IPS-NIHi11 (cell line): ENCODE measurements around the gene ELOVL6.
A peak's percentile ranks its signal among the peaks of the same experiment; 100 is the strongest.
"Not testable (repeated sequence)": the region's sequence is repeated elsewhere in the genome, so short reads cannot be mapped to it uniquely, and the experiment has no call there.

ENCODE experiments used
- DNase-seq: peaks from one replicate; pipeline ENCODE4 v3.0.0; 2012; ENCODE audit warnings: mixed read lengths, low spot score

ELOVL6 gene

DNA sequence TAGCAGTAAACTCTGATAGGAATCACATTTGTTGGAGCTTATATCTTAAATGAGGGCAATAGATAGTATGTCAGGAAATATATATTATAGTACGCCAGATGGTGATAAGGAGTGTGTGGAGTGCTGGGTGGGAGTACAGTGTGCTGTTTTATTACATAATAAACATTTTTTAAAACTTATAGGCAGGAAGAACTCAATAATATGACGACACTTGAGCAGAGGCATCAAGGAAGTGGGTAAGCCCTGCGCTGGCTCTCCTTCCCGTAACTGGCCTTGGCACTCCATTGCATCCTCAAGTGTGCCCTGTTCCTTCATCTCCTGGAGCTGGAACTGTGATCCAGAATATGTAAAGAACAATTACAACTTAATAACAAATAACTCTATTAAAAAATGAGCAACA lies 123.8 kb downstream of the ELOVL6 start:
- no peak for DNase-seq

DNA sequence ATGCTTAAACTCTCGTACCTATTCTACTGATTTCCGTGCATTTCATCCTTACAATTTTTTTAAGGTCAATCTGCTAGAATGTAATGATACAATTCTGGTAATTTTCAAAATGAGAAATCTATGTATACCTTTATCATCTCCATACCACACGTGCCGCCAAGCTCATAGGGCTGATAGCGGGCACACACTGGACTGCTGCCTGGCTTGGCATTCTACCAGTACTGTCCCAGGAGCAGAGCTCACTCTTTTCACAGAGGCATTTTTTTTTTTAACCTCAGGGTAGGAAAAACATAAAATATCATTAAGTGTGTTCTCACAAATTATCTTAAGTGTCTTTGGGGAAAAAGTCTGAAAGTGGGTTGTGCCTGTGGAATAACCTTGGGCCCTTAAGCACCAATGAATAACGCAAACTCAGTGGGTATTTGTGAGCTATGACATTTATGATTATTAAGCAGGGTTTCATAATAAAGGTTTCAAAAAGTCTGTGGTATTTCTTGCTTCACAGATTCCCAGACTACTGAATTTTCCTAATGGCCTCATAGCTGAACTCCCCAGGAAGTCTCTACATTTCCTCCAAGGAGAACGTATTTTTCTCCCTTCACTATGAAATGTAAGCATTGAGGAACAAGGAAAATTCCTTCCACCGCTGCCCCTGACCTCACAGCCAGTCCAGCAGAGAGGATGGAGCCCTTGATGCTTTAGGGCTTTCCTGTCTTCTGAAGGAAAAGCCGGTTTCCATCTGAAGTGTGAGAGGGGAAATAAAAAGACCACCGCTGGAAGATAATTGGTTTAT lies 125.2 kb downstream of the ELOVL6 start:
- no peak for DNase-seq

DNA sequence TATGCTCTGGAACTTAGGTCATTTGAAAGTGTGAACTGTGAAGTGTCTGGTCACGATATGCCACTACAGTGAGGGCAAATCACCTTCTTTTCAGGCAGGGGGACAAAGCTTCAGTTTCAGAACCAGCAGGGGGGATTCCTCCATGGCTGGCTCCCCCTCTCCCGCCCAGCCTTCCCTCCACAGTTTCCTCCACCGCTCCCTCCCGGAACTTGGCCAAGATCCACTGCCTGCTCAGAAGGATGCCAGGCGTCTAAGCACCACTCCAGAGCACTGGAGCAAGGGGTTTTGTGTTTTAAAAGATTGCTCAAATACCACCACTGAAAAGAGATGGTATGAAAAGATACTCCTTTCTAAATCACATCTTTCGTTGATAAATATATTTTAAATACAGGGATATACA lies 126.9 kb downstream of the ELOVL6 start:
- peak; percentile 47 for DNase-seq

DNA sequence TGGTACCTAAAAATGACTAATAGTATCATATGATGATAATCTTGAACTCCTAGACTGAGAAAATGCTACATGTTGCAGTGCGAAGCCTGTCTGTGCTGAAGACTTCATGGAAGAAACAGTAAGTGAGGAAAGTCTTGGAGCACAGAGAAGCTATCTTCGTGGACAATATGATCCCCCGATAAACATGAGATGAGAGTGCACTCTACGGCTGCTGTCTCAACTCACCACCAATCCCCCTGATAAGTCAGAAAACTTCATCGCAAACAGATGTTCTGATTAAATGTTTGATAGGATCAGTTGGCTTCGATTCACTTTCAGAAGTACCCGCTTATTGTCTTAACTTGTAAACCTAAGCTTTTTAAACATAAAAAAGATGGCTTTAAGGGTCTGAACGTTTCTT lies 130.2 kb downstream of the ELOVL6 start:
- no peak for DNase-seq

DNA sequence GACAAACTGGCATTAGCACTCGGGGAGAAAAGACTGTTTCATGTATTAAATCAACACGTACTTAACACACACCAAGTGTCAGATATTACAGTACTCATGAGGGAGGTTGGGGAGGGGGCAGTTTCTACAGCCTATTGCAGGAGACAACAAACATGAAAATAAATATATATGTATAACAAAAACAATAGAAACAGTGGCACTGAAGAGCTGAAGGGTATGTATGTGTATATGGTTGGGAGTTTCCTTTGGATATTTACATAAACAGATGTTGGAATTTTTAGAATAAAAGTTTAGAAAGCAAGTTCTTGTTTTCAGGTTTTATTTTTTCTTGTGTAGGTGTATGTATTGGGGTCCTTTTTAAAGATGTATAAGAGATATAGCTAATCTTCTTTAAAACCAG lies 133.5 kb downstream of the ELOVL6 start:
- DNase-seq: no peak

DNA sequence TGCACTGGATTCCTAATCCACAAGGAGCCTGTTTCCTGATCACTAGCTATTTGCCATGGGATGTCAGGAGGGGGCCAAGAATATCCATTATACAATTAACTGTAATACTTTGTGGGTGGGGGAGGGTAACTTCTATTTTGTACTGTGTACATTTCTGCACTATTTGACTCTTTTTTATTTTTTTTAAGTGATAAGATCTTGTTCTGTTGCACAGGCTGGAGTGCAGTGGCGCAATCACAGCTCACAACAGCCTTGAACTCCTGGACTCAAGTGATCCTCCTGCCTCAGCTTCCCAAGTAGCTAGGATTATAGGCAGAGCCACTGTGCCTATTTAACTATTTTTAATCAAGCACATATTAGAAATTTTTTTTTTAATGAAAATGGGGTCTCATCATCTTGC lies 134.1 kb downstream of the ELOVL6 start:
- DNase-seq: no peak

DNA sequence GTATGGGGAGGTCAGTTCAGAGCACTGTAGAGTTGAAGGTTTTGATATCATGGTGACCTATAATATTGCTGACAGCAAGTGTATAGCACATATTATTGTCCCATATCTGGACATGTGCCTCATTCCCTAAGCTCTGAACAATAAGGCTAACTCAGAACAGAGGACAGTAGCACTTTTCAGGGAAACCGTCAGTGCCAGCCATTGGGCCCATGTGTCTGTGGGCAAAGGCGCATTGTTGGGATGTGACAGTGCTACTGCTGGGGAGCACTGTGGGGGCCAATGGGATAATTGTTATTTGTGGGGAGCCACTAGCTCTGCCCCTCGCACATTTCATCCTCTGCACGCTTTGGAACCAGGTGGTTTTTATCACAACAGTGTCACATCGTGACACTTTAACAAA lies 136.2 kb downstream of the ELOVL6 start:
- DNase-seq: no peak

DNA sequence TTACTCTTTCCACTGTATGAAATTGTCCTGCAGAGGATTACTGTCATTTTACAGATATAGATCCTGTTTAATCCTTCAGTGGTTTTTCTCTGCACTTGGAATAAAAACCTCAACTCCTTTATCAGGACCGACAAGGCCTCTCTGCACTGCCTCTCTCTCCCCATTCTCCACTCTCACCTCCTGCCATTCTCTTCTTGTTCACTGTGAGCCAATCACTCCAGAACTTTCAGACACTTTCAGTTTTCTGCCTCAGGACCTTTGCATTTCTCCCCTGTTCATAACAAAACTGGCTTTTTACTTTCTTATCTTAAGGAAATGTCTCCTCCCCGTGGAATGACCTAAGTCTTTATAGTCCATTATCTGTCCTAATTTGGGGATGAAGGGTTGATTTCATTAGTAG lies 137.3 kb downstream of the ELOVL6 start:
- DNase-seq: no peak

DNA sequence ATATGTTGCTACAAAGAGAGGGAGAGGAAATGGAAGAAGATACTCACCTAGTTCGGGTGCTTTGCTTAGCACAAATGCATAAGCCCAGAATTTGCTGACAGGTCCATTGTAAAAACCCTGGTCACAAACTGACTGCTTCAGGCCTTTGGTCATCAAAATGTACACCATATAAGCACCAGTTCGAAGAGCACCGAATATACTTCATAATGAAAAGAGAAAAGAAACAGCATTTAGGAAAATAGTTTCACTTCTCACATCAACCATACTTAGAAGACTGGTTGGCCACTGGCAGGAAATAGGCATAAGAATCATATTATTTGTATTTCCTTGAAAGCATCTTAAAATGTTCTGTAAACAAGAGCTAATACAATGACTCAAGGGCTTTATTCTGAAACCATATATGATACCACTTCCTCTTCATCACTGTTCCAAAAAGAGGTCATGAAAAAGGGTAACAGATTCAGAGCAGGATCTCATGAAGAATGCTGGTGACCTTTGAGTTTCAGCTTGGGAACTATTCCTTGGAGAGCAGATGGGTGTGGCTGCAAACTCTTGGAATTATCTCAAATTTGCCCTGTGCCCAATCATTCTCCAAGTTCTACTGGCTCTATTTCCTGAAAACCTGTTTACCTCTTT lies 138.7 kb downstream of the ELOVL6 start:
- no peak for DNase-seq

DNA sequence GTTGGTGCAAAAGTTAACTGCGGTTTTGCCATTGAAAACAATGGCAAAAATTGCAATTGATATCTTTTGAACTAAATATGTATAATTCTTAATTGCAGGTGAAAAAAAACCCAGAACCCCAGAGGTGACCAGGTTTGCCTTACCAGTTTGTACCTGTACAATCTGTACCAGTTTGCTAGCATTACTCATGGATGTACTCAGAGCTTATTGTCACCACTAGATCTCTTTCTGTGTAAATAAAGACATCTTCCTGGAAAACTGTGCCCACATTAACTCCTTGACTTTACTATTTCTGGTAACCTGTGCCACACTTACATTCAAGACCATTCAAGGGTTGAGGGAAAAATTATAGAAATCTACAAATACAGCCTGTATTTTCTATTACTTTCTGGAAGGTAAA lies 139.7 kb downstream of the ELOVL6 start:
- DNase-seq: no peak

DNA sequence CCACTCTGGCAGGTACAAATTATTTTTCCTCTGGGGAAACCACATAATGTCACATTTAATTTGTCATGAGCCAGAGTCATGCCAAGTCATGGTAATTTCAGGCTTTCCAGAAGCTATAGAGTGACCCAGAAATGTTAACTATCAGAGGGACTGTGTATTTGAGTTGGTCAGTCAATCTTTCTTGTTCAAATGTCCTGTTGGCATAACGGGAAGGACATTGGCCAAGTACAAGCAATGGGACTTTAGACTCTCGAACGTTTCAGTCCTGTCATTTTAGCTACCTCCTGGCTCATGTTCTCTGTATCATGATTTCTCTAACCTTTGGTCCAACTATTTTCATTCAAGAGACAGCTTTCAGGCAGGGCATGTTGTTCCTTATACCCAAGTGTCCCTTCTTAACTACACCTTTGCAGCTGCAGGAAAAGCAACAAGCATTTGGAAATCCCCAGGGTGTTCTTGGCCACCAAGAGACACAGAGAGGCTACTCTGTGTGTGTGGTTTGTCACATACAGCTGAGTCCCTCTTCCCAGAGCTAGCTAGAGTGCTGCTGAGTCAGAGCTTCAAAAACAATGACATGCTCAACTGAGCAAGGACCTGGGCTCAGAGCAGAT lies 143.2 kb downstream of the ELOVL6 start:
- peak; percentile 45 for DNase-seq

DNA sequence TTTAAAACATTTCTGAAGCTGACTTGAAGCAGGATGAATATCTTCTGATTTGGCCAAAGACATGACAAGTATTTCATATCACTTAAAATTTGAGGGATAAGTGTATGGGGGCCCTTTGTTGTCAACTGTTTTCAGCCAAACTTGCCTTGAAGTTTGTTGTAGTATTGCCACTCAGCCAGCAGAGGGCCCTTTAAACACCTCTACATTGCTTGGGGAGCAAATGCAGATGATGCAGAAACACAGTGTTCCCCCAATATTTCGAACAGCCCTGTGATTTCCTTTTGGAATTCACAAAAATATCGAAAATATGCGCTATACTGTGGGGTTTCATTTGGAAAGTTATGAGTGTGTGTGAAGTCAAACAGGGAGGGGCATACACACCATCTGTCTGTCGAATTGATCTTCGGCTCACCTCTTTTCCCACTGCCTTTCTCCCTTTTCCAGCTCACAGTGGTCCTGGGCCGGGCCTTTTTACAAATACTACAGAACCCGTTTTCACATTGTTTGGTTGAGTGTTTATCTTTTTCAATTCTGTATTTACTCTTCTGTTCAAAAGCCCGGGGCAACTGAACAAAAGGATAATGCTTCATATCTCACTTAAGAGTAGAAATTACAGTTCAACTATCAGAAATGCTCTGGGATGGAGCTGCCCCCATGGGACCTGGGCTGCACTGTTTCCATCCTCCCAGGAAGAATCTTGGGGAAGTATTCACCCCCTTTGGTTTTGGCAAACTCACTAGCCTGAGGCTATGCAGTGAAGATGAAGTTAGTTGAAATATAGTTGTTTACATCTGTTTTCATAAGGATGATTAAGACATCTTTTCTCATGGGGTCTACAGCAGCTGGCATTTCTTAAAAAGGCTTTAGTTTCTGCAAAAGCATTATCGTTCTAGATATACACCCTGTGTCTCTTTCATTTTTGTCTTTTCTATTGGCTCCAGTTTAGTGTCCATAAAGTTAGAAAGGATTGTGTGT lies 148.2 kb downstream of the ELOVL6 start:
- DNase-seq: peak; percentile 62

DNA sequence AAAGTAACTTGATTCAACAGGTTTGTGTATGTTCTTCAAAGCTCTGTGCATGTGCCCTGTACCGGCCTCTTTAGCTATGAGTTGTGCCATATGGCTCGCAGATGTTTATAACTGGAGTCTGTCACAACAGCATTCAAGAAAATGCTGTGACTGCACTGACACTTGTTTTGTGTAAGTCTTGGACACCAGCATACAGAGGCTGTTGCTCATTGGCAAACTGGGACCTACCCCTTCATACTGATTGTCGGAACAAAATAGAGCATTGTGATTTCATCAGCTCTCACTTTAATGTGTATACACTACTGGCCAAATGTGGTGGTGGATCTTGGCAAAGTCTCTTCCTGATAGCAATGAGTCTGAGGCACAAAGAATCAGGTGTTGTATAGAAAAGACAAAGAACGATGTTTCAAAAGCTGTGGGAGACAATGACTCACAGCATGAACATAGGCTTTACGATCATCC lies 151.8 kb downstream of the ELOVL6 start:
- no peak for DNase-seq

DNA sequence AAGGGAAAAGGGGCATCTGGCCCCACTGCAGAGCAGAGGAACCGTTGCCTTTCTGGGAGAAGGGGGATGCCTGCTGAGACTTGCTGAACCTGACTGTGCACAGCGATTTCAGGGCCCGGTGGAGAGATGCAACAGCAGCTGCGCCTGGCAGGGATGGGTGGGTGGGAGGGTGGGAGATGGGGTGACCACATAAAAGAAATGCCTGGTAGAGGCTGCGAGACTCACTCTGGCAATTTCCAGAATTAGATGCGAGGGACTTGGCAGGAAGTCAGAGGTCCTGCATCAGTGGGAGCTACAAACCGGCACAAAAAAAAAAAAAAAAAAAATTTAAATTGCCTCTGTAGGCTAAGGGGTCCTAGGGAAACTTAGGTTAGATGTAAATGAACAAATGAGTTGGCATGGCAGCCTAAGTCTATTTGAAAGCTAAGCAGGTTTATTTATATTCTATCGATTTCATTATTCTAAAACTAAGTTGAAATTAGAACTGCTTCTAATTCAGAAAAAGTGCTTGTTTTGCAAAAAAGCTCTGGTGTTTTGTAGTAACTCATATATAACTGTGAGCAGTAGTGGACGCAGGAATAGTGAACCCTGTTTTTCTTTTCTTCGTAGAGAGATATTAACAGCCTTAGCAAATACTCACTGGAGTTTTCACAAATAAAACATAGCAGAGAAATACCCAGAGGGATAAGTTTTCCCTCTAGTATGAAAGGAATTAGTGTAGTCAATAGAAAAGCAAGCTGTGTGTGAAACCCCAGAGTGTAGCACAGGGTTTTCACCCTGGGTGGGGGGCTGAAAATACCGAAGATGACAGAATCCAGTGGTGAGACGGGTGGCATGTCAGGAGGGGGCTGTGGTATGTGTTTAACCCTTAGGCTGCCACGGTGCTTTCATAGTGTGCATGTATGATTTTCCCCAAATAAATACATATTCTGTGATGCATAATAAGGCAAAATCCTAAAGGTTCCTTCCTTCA lies 155.6 kb downstream of the ELOVL6 start:
- no peak for DNase-seq

DNA sequence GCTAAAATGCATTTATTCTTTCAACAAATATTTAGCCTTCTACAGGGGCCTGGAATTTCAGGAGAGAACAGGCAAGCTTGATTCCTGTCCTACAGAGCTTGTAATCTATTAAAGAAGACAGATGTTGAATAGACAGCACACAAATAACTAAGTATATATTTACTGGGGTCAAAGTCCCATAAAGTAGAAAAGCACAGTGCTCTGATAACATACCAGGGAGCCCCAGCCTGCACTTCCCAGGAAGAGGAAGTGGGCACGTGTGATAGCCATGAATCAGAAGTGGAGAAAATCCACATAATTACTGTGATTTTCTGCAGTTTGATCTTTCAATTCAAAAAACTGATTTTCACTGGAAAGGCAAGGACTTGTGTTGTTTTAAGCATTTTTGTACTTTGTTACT lies 156.7 kb downstream of the ELOVL6 start:
- DNase-seq: no peak

DNA sequence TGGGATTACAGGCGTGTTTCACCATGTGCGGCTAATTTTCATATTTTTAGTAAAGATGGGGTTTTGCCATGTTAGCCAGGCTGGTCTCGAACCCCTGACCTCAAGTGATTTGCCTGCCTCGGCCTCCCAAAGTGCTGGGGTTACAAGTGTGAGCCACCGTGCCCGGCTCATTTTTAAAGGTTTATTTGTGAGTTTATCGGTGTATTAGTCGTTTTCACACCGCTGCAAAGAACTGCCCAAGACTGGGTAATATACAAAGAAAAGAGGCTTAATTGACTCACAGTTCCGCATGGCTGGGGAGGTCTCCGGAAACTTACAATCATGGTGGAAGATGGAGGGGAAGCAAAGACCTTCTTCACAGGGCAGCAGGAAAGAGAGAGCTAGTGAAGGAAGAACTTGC lies 159.3 kb downstream of the ELOVL6 start:
- not testable (repeated sequence) for DNase-seq

DNA sequence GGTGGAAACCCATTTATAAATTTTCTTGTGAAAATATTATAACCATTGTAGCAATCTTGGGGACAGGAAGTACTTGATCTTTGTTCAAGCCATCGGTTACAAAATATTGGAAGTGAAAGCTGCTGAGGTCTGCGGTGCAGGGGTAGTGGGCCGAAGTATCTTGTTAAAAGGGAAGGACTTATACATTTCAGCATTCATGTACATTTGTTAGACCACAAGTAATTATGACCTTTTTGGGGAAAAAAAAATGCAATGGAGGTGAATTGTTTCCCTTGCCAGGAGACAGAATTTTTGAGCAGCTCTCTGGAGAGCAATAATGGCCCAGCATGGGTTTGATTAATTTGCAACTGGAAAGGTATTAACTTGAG lies 164.4 kb downstream of the ELOVL6 start:
- DNase-seq: no peak

DNA sequence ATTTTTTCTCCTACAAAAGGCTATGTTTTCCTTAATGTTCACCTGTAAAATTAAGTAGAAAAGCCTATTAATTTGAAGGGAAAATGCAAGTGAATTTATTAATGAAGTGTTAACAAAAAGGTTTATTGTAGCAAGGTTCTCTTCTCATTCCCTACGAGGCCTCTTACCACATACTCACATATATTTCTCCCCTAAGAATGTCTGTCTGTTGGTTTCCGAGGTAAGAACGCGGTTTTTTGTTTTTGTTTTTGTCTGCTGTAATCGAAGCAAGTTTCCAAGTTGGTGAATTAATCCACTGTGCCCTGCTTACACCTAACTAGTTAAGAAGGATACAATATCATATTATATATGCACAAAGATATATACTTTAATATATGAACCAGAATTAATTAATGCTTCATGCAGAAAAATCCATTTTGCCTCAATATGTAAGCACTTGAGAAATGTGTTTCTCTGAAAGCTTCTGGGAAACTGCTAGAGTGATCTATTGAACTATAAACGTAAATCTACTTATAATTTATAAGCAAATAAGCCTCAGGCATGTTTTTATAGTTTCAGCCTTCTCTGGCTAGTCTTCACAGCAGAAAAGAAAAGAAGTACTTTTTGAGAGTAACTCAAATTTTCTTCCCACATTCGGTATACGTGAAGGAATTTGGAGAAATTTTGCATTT lies 164.9 kb downstream of the ELOVL6 start:
- no peak for DNase-seq

DNA sequence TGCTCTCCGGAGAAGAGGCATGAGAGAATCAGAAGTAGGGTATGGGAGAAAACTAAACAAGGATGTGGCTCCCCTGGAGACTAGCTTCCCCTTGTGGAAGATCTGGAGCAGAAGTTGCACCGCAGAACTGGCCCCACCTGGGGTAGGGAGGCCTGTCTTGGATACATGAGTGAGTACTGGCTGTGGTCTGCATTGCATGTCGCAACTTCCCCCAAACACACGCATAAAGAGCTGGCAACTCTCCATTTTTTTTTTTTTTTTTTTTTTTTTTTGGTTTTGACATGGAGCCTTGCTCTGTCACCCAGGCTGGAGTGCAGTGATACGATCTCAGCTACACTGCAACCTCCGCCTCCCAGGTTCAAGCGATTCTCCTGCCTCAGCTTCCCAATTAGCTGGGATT lies 165.8 kb downstream of the ELOVL6 start:
- no peak for DNase-seq

DNA sequence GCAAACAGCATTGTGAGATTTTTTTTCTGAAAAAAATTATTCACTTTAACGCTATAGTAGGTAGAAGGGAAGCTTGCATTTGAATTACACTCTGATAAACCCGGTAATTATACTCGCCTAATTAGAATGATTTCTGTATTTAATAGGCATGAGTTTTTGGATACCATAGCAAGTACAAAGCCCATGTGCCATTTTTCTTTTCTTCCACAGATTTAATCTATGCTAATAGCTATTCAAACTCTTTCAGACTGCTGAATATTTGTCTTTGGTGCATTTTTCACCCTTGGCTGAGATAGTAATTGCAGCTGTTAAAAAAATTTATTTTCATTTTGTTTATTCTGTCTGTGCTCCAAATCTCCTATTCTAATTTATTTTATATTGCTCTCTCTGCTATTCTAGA lies 172.7 kb downstream of the ELOVL6 start:
- no peak for DNase-seq
